Measurements from ENCODE around the gene ALK.

ALK gene

DNA sequence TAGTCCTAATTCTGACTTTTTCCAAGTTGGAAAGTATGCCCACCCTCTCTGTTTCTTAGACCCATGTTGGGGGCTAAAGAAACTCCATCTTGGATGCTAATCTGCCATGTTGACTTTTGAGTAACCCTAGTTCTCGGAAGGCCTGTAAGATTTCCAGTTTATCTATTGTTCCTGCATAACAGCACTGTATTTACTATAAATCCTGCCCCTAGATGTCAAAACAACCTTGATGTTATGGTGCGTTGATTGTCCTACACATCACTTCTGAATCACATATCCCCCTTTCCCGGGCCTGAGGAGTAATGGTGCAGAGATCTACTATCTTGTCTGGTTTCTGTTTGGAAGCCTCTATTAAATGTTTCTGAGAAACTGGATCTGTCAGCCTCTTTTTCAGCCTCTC is 116.7 kb downstream of the ALK start:
- no peak for ATAC-seq
- no peaks in the 10 kb centered on the region for H3K9me3 Mint-ChIP-seq
- no peaks in the 10 kb centered on the region for H3K4me1 Mint-ChIP-seq
- DNase-seq (ENCODE audit: low spot score in 2 of 2): no peak
- no peaks in the 10 kb centered on the region for H3K36me3 Mint-ChIP-seq
- H3K4me3 Mint-ChIP-seq: no peak overlapping the region
- H3K27ac Mint-ChIP-seq: no peak overlapping the region

GRCh38 chr2:29803537-29803936 is 117.8 kb downstream of the ALK start:
- Mint-ChIP-seq H3K9me3 (no peaks in the 10 kb centered on the region), H3K27ac (no peak overlapping the region), H3K36me3 (no peaks in the 10 kb centered on the region), H3K4me3 (no peak overlapping the region), H3K4me1 (no peaks in the 10 kb centered on the region)
- no peak for ATAC-seq
- no peak for DNase-seq (ENCODE audit: low spot score in 2 of 2)

- no peaks in the 10 kb centered on the region for H3K36me3 Mint-ChIP-seq
Observed at GRCh38 chr2:29802986-29803385, 118.4 kb downstream of the ALK start.

GRCh38 chr2:29799628-29800027 is 121.8 kb downstream of the ALK start:
- Mint-ChIP-seq H3K36me3 (no peaks in the 10 kb centered on the region), H3K27ac (no peak overlapping the region), H3K4me3 (no peak overlapping the region), H3K4me1 (no peaks in the 10 kb centered on the region), H3K9me3 (no peaks in the 10 kb centered on the region)
- ATAC-seq (no peak), DNase-seq (ENCODE audit: low spot score in 2 of 2) (no peak)

More at GRCh38 chr2:29802986-29803385, 118.4 kb downstream of the ALK start:
- no peak overlapping the region for H3K4me3 Mint-ChIP-seq
- no peak for ATAC-seq
- H3K27ac Mint-ChIP-seq: no peak overlapping the region
- no peaks in the 10 kb centered on the region for H3K4me1 Mint-ChIP-seq
- H3K9me3 Mint-ChIP-seq: no peaks in the 10 kb centered on the region
- DNase-seq (ENCODE audit: low spot score in 2 of 2): no peak

- H3K9me3 Mint-ChIP-seq: no peaks in the 10 kb centered on the region
- H3K4me3 Mint-ChIP-seq: no peak overlapping the region
- DNase-seq (ENCODE audit: low spot score in 2 of 2) (no peak), ATAC-seq (no peak)
- H3K36me3 Mint-ChIP-seq: no peaks in the 10 kb centered on the region
- H3K27ac Mint-ChIP-seq: no peak overlapping the region
- no peaks in the 10 kb centered on the region for H3K4me1 Mint-ChIP-seq
Observed at GRCh38 chr2:29797916-29798315, 123.5 kb downstream of the ALK start.

DNA sequence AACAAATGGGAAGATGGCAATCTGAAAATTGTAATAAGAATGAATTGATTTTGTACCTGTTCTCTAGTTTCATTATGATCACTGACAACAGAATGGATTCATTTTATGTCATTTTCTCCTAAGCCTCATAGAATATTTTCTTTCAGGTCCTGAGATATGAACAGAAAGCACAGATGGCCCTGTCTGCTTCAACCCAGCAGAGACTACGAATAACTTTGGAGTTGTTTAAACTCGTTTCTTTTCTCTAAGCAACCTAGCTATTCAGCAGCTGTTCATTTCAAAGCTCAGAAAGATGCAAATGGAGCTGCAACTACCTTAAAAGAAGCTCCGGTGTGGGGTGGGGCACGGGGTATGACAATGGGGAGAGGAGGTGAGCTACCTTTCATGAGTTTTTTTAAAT is 124.9 kb downstream of the ALK start:
- H3K4me1 Mint-ChIP-seq: no peaks in the 10 kb centered on the region
- no peak overlapping the region for H3K4me3 Mint-ChIP-seq
- no peak for DNase-seq (ENCODE audit: low spot score in 2 of 2)
- ATAC-seq: no peak
- H3K9me3 Mint-ChIP-seq: no peaks in the 10 kb centered on the region
- H3K36me3 Mint-ChIP-seq: no peaks in the 10 kb centered on the region
- no peak overlapping the region for H3K27ac Mint-ChIP-seq

DNA sequence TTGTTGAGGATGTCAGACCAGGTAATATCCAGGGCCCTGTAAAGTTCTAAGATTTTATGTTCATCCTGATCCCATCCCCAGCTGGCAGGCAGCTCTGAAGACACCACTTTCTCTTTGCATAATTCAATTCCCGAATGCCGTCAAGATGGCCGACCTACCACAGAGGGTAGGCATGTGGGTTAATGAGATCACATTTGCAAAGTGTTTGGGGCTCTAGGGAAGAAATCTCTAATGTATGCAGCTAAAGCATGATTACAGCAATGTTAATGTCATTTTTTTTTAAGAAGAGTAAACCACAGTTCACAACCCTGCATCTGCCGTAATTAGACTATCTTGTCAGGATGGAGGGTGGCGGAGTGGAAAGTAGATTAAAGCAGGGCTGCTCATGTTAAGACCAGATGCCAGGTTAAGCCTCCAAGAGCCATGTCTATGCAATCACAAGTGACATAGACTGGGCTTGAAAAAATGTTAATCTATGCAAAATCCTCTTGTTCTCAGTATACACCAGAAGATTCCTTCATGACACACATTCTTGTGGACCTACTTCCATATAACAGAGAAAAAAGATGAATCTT is 131.4 kb downstream of the ALK start:
- ATAC-seq (no peak), DNase-seq (ENCODE audit: low spot score in 2 of 2) (no peak)
- H3K27ac Mint-ChIP-seq: no peak overlapping the region
- no peaks in the 10 kb centered on the region for H3K4me1 Mint-ChIP-seq
- H3K4me3 Mint-ChIP-seq: no peak overlapping the region
- no peaks in the 10 kb centered on the region for H3K9me3 Mint-ChIP-seq
- no peaks in the 10 kb centered on the region for H3K36me3 Mint-ChIP-seq

GRCh38 chr2:29787473-29788465 is 133.6 kb downstream of the ALK start:
- Mint-ChIP-seq H3K27ac (no peak overlapping the region), H3K4me1 (no peaks in the 10 kb centered on the region), H3K4me3 (no peak overlapping the region), H3K36me3 (no peaks in the 10 kb centered on the region), H3K9me3 (no peaks in the 10 kb centered on the region)
- ATAC-seq (no peak), DNase-seq (ENCODE audit: low spot score in 2 of 2) (no peak)

GRCh38 chr2:29786361-29786760 is 135.0 kb downstream of the ALK start:
- DNase-seq (ENCODE audit: low spot score in 2 of 2) (no peak), ATAC-seq (no peak)
- Mint-ChIP-seq H3K27ac (no peak overlapping the region), H3K4me3 (no peak overlapping the region), H3K9me3 (no peaks in the 10 kb centered on the region), H3K4me1 (no peaks in the 10 kb centered on the region), H3K36me3 (no peaks in the 10 kb centered on the region)

GRCh38 chr2:29783666-29784065 is 137.7 kb downstream of the ALK start:
- no peak overlapping the region for H3K4me3 Mint-ChIP-seq
- no peak for DNase-seq (ENCODE audit: low spot score in 2 of 2)
- H3K36me3 Mint-ChIP-seq: no peaks in the 10 kb centered on the region
- no peak overlapping the region for H3K27ac Mint-ChIP-seq
- ATAC-seq: no peak
- H3K9me3 Mint-ChIP-seq: no peaks in the 10 kb centered on the region
- no peaks in the 10 kb centered on the region for H3K4me1 Mint-ChIP-seq

DNA sequence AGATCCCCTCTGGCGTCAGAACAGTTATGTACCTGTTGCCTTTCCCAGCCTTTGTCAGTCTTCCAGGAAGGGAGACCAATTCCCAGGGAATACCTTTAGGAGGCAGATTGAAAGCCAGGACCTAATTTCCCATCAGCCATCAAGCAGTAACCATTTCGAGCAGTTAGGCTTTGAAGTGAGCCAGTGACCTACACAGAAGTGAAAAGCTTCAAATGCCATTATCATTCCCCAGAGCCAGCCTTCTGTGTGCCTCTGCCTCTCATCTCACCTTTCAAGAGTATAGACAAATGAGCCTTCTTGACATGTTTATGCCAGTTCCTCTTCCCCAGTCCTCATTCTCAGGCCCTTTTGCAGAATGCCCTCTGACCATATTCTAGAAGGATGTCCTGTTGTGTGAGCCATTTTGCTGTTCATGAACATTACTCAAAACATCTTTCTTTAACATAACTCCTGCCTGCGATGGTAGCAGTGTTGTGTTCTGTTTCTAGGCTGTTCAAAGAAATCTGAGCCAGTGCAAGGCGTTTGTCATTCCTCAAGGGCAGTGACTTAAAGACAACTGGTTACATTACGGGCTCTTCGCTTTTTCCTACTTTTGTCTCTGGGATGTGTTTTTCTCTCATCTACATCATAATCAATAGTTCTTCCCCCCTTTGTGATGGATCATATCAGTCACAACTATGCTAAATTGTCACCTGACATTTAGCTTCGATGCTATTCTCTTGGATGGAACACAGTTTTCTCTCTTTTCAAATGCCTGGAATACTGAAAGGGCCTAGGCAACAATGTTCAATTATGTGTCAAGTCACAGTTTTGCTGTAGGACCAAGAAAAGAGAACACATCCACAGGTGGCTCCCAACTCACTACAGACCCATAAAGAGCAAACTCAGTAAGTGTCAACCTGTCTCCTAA is 138.6 kb downstream of the ALK start:
- no peak for DNase-seq (ENCODE audit: low spot score in 2 of 2)
- no peaks in the 10 kb centered on the region for H3K36me3 Mint-ChIP-seq
- H3K27ac Mint-ChIP-seq: no peak overlapping the region
- H3K4me3 Mint-ChIP-seq: no peak overlapping the region
- H3K4me1 Mint-ChIP-seq: no peaks in the 10 kb centered on the region
- no peaks in the 10 kb centered on the region for H3K9me3 Mint-ChIP-seq
- ATAC-seq: no peak

DNA sequence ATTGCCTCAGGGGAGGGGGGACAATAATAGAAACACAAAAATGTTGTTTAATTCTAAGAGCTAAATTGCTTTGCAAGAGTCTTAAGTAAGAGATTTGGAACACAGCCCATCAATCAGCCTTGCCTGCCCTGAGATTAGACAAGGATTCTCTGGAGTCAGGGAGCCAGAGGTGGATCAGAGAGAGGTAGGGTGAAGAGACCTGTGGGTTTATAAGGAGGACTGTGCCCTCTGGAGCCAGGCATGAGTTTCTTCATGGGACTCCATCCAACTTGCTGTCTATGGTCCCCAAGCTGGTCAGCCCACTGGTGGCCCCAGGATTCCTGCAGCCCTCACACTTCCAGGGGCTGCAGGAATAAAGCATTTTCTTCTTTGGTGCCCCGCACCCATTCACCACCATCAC is 139.3 kb downstream of the ALK start:
- no peaks in the 10 kb centered on the region for H3K9me3 Mint-ChIP-seq
- no peak overlapping the region for H3K27ac Mint-ChIP-seq
- H3K4me1 Mint-ChIP-seq: no peaks in the 10 kb centered on the region
- H3K4me3 Mint-ChIP-seq: no peak overlapping the region
- ATAC-seq (no peak), DNase-seq (ENCODE audit: low spot score in 2 of 2) (no peak)
- H3K36me3 Mint-ChIP-seq: no peaks in the 10 kb centered on the region

- H3K36me3 Mint-ChIP-seq: no peaks in the 10 kb centered on the region
- no peaks in the 10 kb centered on the region for H3K9me3 Mint-ChIP-seq
- no peak for DNase-seq (ENCODE audit: low spot score in 2 of 2)
Observed at GRCh38 chr2:29780906-29781305, 140.5 kb downstream of the ALK start.

GRCh38 chr2:29777161-29777560 is 144.2 kb downstream of the ALK start:
- DNase-seq (ENCODE audit: low spot score in 2 of 2) (no peak), ATAC-seq (no peak)
- Mint-ChIP-seq H3K4me3 (no peak overlapping the region), H3K9me3 (no peaks in the 10 kb centered on the region), H3K27ac (no peak overlapping the region), H3K4me1 (no peaks in the 10 kb centered on the region), H3K36me3 (no peaks in the 10 kb centered on the region)

More at GRCh38 chr2:29780906-29781305, 140.5 kb downstream of the ALK start:
- no peak overlapping the region for H3K27ac Mint-ChIP-seq
- H3K4me1 Mint-ChIP-seq: no peaks in the 10 kb centered on the region
- no peak for ATAC-seq
- H3K4me3 Mint-ChIP-seq: no peak overlapping the region

GRCh38 chr2:29776406-29776805 is 145.0 kb downstream of the ALK start:
- no peak for ATAC-seq
- Mint-ChIP-seq H3K9me3 (no peaks in the 10 kb centered on the region), H3K36me3 (no peaks in the 10 kb centered on the region), H3K4me3 (no peak overlapping the region), H3K27ac (no peak overlapping the region), H3K4me1 (no peaks in the 10 kb centered on the region)
- no peak for DNase-seq (ENCODE audit: low spot score in 2 of 2)

Measured in stimulated activated effector memory CD8-positive, alpha-beta T cell treated with anti-CD3 and anti-CD28 coated beads, Interleukin-12 subunit alpha, Interleukin-12 subunit beta, amount 100 ng/mL, for 72 hours (primary cell).